Measurements from ENCODE around the gene FBRSL1. TPM values are rescaled to one million over a fixed set of nuclear protein-coding genes. Genes with fewer than 3 reads are reported as not detected.
A peak's percentile ranks its signal among the peaks of the same experiment; 100 is the strongest.

FBRSL1 gene
- polyA plus RNA-seq, 4 donors = 43.8 to 87.9 (median 51.9) TPM

DNA sequence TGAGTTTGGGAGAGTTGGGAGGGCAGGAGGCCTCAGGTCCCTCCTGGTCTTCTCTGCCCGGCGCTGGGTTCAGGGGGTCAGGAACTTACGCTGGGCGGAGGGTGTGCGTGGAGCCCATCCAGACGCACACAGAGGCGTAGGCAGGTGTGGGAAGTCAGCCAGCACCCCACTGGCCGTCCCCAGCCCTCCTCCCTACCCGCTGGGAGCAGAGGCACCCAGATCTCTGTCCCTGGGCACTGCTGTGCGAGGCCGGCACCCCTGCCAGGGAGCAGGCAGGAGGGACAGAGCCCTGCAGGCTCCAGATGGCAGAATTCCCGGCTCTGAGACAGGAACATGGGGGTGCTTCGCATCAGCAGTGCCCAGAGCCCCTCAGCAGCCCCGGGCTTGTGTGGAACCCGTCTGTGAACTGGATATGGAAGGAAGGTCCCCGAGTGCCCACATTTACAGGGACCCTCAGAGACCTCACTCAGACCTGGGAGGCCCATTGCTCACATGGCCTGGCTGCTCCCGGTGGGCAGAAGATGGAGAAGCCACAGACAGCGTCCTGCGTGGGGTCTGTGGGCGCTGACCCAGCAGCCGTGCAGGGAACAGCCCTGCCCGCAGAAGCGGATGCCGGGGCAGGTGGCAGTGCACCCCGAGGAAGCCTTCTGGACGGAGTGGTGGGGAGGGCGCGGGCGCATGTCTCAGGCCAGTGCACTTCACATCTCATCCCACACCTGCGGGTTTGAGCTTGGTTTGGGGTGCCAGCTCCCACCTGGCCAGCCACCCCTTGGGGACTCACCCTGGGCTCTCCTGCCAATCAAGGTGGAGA is 61.1 kb downstream of the FBRSL1 start:
- DNase-seq (ENCODE audit: low read depth in 4 of 4, low spot score in 3 of 4) = no peak

DNA sequence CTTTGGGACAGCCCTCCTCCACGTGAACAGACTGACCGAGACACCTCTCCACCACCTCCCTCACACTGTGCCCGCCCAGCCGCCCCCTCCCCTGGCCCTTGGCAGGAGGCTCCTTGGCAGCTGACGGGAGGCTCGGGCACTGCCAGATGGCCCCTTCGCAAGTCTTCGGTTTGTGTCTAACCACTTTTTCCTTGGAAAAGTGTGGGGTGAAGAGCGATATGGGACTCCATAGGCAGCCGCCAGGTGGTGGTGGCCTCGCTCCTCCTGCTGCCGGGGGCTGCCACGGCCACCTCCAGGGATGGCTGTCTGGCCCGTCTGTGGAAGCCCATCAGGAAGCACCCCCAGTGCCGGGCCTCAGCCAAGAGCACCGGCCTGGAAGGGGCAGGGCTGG is 61.7 kb downstream of the FBRSL1 start:
- DNase-seq (ENCODE audit: low read depth in 4 of 4, low spot score in 3 of 4) = no peak

DNA sequence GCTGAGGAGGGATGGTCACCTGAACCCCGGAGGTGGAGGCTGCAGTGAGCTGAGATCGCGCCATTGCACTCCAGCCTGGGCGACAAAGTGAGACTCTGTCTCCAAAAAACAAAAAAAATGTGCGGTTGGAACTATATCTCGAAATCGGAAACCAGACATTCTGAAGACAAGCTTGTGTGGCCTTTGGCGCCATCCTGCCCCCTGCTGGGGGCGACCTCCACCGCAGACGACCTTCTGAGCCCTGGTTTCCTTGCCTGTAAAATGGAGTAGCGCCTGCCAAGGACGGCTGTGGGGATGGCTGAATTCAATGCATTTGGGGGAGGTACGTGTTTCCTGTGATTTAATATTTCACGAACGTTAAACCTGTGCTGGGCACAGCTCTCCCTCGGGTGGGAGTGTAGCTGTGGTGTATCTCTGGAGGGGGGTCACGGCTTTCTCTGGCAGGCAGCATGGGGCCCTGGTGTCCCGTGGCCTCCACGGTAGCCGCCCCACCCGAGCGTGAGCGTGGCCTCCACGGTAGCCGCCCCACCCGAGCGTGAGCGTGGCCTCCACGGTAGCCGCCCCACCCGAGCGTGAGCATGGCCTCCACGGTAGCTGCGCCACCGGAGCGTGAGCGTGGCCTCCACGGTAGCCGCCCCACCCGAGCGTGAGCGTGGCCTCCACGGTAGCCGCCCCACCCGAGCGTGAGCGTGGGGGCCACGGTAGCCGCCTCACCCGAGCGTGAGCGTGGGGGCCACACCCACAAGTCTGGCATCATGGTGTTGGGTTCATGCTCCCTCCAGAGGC is 65.1 kb downstream of the FBRSL1 start:
- no peak for DNase-seq (ENCODE audit: low read depth in 4 of 4, low spot score in 3 of 4)

DNA sequence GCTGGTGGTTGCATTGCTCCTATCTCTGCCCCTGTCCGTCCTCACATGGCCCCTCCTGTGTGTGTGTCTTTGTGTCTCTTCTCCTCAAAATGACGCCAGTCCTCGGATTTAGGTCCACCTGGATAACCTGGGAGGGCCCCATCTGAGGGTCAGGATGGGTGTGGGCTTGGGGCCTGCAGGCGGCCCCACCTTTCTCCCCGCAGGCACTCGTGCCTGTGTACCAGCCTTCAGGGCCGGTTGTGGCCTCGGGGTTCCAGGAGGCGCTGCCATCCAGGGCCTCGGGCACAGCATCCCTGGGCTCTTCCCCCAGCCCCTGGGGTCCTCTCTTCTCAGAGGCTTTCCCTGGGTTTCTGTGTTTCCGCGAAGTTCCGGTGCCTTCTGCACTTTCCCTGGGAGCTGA is 65.7 kb downstream of the FBRSL1 start:
- no peak for DNase-seq (ENCODE audit: low read depth in 4 of 4, low spot score in 3 of 4)

DNA sequence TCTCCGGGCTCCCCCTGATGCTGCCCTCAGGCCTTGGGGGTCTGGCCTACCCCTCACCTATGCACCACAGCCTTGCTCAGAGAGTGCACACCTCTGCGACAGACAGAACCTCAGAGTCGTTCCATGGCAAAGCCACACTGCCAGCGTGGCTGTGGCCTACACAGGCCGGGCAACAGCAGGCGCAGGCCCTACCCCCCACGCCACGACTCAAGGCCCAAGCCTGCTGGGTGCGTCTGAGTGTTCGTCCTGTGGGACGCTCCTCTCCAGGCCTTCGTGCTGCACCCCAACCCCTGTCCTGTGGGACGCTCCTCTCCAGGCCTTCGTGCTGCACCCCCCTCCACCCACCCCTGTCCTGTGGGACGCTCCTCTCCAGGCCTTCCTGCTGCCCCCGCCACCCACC is 66.3 kb downstream of the FBRSL1 start:
- no peak for DNase-seq (ENCODE audit: low read depth in 4 of 4, low spot score in 3 of 4)

DNA sequence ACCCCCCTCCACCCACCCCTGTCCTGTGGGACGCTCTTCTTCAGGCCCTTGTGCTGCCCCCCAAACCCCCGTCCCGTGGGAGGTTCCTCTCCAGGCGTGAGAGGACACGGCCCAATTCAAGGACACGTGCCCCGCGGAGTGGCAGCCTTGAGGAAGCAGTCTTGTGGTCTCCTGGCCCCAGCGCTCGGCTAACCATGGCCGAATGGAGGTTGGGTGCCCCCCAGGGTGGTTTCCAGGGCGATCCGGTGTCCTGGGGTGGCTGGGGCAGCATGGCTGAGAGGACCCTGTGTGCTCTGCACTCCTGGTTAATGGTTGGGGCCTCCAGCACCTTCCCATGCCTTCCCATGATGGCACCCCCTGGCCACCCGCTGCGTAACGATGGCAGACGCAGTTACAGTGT is 66.8 kb downstream of the FBRSL1 start:
- no peak for DNase-seq (ENCODE audit: low read depth in 4 of 4, low spot score in 3 of 4)

DNA sequence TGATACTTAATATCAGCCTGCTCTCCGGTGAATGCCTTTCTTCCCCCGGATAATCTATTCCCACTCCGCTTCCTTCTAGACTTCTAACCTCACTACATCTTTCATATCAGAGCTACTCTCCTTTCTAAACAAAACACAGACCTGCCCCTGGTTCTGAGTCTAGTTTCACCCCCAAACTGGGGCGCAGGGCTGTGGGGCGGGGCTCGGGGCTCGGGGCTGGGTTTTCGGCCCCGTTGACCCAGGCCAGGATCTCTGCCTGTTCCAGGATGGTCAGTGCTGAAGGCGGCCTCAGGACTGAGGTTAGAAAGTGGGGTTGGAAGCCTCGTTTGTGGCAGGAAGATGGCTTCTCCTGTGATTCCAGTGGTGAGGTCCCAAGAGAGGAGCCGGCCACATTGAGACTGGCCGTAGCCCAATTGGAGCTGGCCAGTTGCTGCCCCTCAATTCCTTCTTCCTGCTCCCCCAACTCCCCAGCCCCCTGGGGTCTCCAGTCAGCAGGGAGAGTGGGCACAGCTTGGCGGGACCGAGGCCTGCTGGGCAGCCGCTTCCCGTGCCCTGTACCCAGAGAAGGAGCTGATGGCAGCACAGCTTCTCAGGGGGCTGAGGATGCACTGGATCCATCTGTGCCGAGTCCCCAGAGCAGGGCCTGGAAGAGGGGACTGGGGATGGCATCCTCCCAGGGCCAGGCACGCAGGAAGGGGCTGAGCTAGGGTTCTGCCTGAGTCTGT is 67.5 kb downstream of the FBRSL1 start:
- no peak for DNase-seq (ENCODE audit: low read depth in 4 of 4, low spot score in 3 of 4)

DNA sequence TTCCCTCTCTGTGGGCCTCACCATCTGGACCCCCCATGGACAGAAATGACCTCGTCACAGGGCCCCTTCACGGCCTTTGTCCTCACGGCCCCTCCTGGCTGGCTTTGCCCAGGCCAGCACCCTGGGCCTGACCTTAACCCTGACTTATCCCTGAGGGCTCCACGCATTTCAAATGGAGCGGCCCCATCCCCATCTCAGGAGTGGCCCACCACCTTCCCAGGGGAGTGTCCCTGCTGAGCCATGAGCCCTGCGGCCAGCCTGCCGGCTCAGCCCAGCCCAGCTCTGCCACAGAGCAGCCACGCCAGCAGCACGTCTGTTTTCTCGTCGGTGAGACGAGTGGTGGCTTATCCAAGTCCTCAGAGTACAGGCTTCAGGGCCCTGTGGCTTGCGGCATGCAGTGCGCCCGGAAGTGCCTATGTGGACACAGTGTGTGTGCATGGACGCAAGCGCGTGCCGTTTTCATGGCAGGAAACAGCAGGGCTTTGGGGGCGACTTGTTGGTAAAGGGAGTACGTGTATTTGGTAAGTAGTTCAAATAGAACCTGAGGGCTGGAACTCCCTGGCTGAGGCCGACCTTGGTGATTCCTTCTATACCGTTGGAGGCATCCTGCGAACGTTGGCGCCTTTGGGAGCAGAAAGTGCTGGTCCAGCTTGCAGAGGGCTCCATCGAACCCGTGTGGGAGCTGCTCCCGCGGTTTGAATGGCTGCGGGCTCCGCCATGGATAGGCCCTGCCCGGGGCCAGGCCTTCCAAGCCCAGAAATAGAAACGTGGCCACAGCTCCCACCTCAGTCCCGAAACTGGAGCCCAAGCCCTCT is 68.3 kb downstream of the FBRSL1 start:
- DNase-seq (ENCODE audit: low read depth in 4 of 4, low spot score in 3 of 4) = no peak

DNA sequence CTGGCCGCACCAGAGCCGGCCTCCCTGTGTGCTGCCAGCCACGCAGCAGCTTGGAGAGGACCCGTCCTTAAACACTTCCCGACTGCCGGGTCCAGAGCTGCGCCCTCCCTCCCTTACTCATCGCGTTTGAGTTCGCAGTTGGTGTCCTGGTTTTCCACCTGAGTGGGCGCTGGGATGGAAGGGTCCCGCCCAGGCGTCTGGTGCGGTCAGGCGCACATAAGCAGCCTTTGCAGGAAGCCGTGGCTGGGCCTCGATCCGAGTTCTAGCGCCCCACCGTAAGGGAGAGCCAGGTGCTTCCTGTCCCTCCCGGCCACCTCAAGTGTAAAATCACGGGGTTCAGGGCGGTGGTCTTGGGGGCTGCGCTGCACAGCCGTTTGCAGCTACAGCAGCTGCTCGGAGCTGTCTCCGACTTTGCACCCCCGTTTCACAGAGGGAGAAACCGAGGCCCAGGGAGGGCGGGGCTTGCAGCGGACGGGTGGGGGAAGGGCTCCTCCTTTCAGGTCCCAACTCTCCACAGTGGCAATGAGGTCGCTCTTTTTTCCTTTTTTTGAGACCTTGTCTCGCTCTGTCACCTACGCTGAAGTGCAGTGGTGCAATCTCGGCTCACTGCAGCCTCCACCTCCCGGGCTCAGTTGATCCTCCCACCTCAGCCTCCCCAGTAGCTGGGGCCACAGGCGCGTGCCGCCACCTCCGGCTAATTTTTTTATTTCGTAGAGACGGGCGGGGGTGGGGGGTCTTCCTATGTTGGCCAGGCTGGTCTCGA is 69.1 kb downstream of the FBRSL1 start:
- no peak for DNase-seq (ENCODE audit: low read depth in 4 of 4, low spot score in 3 of 4)

DNA sequence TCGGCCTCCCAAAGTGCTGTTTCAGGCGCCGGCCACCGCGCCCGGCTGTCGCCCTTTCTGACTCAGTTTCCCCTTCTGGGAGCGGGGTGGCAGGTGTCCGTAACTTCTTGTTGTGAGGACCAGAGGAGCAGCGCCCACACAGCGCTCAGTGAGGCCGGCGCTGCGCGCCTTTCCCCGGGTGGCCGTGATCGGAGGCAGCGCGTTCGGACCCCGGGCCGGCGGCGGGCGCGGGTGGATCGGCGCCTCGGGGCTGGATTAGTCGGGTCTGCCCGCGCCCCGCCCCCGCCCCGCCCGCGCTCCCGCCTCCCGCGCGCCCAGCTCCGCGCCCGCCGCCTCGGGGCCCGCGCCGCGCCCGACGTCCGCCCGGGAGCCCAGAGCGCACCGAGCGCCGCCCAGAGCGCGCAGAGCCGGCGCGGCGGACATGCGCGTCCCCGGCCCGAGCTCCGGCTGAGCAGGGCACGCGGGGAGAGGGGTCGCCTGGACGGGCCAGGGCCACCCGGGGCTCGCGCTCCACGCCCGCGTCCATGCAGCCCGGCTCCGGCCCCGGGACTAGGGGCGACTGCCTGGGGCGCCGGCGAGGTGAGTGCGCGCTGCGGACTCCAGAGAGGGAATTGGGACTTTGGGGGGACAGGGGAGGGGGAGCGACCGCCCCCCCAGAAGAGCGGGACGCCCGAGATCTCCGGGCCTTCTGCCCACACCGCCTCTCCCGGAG is 69.9 kb downstream of the FBRSL1 start:
- no peak for DNase-seq (ENCODE audit: low read depth in 4 of 4, low spot score in 3 of 4)

DNA sequence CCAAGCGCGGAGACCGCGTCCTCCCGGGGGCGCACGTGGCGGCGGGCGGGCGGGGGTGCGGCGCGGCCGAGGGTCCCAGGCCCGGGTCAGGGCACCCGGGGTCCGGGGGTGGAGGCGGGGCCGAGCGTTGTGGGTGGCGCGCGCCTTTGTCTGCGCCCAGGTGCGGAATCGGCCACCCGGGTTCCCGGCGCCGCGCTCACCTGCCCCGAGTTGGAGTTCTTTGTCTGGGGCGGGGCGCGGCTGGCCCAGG is 70.3 kb downstream of the FBRSL1 start:
- DNase-seq (ENCODE audit: low read depth in 4 of 4, low spot score in 3 of 4) = no peak

DNA sequence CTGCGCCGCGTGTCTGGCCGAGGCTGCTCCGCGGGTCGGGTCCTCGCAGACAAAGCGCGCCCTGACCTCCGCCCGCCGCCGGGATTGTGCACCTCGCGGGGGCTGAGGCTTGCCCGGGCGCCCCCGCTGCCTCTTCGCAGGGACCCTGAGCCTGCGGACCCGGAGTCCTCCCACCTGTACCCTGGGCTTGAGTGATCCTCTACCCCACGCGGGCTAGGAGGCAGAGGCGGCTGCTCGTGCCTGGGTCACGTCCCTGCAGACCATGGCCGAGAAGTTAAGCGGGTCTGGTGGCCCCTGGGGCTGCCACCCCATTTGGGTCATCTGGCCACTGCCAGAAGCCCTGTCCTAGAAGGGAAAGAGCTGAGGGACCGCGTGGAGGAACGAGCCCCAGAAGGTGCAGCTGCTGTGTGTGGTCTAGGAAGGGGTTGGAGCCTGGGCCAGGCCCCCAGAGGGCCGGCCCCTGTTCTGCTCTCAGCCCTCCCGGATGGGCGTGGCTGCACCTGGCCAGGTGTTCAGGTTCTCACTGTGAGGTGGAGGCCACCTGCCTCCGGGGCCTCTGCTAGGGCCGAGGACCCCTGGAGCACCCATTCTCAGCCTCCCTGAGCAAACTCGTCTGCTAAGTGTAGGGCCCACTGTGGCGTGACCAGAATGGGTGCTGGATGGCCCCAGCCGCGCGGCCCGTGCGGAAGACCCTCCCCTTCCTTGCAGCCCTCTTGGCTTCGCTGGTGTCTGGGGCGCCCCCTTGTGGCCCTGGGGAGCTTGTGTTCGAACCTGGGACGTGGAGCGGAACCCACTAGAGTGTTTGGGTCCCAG is 70.9 kb downstream of the FBRSL1 start:
- DNase-seq (ENCODE audit: low read depth in 4 of 4, low spot score in 3 of 4) = peak in 3 of 4 donors; percentile 65 to 67 (median 65)

Other genes with a start within 250 kb of the FBRSL1 start
- gene GALNT9, start 160.6 kb upstream of the FBRSL1 start, polyA plus RNA-seq (ENCODE audit: insufficient read length in 4 of 4) = 1 to 10 TPM; 7.7 to 8.8 (median 8.4) TPM
- 1 to 10 TPM; 1.1 to 2.7 (median 2.2) TPM for gene LRCOL1, start 120.4 kb downstream of the FBRSL1 start, polyA plus RNA-seq (ENCODE audit: insufficient read length in 4 of 4)
- 1 to 10 TPM in 3 of 4 donors, under 1 TPM in 1; 0.77 to 2.3 (median 1.3) TPM for gene P2RX2, start 128.6 kb downstream of the FBRSL1 start, polyA plus RNA-seq (ENCODE audit: insufficient read length in 4 of 4)
- 10 to 100 TPM; 40.5 to 47.5 (median 45.6) TPM for gene POLE, start 197.2 kb downstream of the FBRSL1 start, polyA plus RNA-seq (ENCODE audit: insufficient read length in 4 of 4)
- gene PXMP2, start 197.4 kb downstream of the FBRSL1 start, polyA plus RNA-seq (ENCODE audit: insufficient read length in 4 of 4) = 10 to 100 TPM; 43.5 to 61.2 (median 56.7) TPM
- gene PGAM5, start 220.7 kb downstream of the FBRSL1 start, polyA plus RNA-seq (ENCODE audit: insufficient read length in 4 of 4) = 10 to 100 TPM; 21.0 to 26.4 (median 22.8) TPM